Type B pancreatic cell (in vitro differentiated cells): Measurements from ENCODE around the gene HES6. TPM values are rescaled to one million over a fixed set of nuclear protein-coding genes. Genes with fewer than 3 reads are reported as not detected.

Experiments
- DNase-seq: peaks from one replicate; pipeline ENCODE4 v3.0.0; 2021; ENCODE audit warnings: mixed read lengths; ENCODE audit not compliant: unreplicated experiment; ENCODE audit errors: extremely low spot score
- H3K27ac Mint-ChIP-seq: 2 replicates; pipeline ENCODE4 v1.8.0; 2021; ENCODE audit warnings: mild to moderate bottlenecking, mixed read lengths
- H3K27me3 Mint-ChIP-seq: 2 replicates; pipeline ENCODE4 v1.8.0; 2021; ENCODE audit warnings: mixed read lengths
- H3K36me3 Mint-ChIP-seq: 2 replicates; pipeline ENCODE4 v1.8.0; 2021; ENCODE audit warnings: mixed read lengths
- H3K4me1 Mint-ChIP-seq: one replicate; pipeline ENCODE4 v1.8.0; 2021; ENCODE audit warnings: mixed read lengths; ENCODE audit not compliant: unreplicated experiment
- H3K4me3 Mint-ChIP-seq: 2 replicates; pipeline ENCODE4 v1.8.0; 2021; ENCODE audit warnings: mild to moderate bottlenecking, mixed read lengths
- H3K9me3 Mint-ChIP-seq: 2 replicates; pipeline ENCODE4 v1.8.0; 2021; ENCODE audit warnings: mixed read lengths
- CTCF ChIP-seq: fragments of 200-600 bp; sonication (generic); conservative IDR thresholded peaks from 2 replicates; pipeline ENCODE4 v1.5.0; 2021; ENCODE audit warnings: antibody characterized with exemption, mild to moderate bottlenecking
- total RNA-seq: library from RNA; stranded (reverse); gene quantifications from 2 replicates; pipeline ENCODE4 v1.2.1, GENCODE V29; 2021; ENCODE audit warnings: low replicate concordance

The HES6 gene
- total RNA-seq, 1 donor from 2014 or later, result 24.4 TPM

GRCh38 chr2:238238311-238238765 lies 1.5 kb downstream of the HES6 start:
- H3K4me3 Mint-ChIP-seq, result peak overlapping the region; percentile 71
- TF ChIP-seq CTCF, result no peak
- H3K27me3 Mint-ChIP-seq, result peaks cover 43% of the 10 kb centered on the region
- no peak overlapping the region for H3K27ac Mint-ChIP-seq
- H3K4me1 Mint-ChIP-seq, result peaks cover 7% of the 10 kb centered on the region
- no peak for DNase-seq
- no peaks in the 10 kb centered on the region for H3K36me3 Mint-ChIP-seq
- no peaks in the 10 kb centered on the region for H3K9me3 Mint-ChIP-seq

GRCh38 chr2:238237431-238238135 lies 2.3 kb downstream of the HES6 start:
- peak overlapping the region; percentile 69 for H3K4me3 Mint-ChIP-seq
- no peak for DNase-seq
- no peaks in the 10 kb centered on the region for H3K9me3 Mint-ChIP-seq
- H3K36me3 Mint-ChIP-seq, result no peaks in the 10 kb centered on the region
- H3K4me1 Mint-ChIP-seq, result peaks cover 7% of the 10 kb centered on the region
- H3K27ac Mint-ChIP-seq, result no peak overlapping the region
- H3K27me3 Mint-ChIP-seq, result peaks cover 46% of the 10 kb centered on the region
- TF ChIP-seq CTCF, result no peak

GRCh38 chr2:238236571-238236970 lies 3.3 kb downstream of the HES6 start:
- Mint-ChIP-seq H3K36me3 (no peaks in the 10 kb centered on the region), H3K4me1 (no peaks in the 10 kb centered on the region), H3K4me3 (peak overlapping the region; percentile 40), H3K27me3 (peaks cover 49% of the 10 kb centered on the region), H3K27ac (no peak overlapping the region), H3K9me3 (no peaks in the 10 kb centered on the region)
- no peak for DNase-seq
- TF ChIP-seq CTCF, result no peak

- TF ChIP-seq CTCF, result no peak
- DNase-seq, result no peak
- Mint-ChIP-seq H3K36me3 (no peaks in the 10 kb centered on the region), H3K4me3 (peak overlapping the region; percentile 40), H3K27ac (no peak overlapping the region), H3K4me1 (no peaks in the 10 kb centered on the region), H3K9me3 (no peaks in the 10 kb centered on the region), H3K27me3 (peaks cover 52% of the 10 kb centered on the region)
These were observed 4.0 kb downstream of the HES6 start for GRCh38 chr2:238235856-238236255.

- Mint-ChIP-seq H3K27me3 (peaks cover 56% of the 10 kb centered on the region), H3K27ac (no peak overlapping the region)
These were observed 4.5 kb downstream of the HES6 start for GRCh38 chr2:238235331-238235732.

More at GRCh38 chr2:238235331-238235732, 4.5 kb downstream of the HES6 start:
- TF ChIP-seq CTCF, result no peak
- H3K9me3 Mint-ChIP-seq, result no peaks in the 10 kb centered on the region
- H3K4me1 Mint-ChIP-seq, result peaks cover 4% of the 10 kb centered on the region
- no peak for DNase-seq
- H3K36me3 Mint-ChIP-seq, result no peaks in the 10 kb centered on the region
- H3K4me3 Mint-ChIP-seq, result peak overlapping the region; percentile 40
